ENCODE measurements around the gene PSMA4.

The PSMA4 gene

GRCh38 chr15:78598348-78598747, 58.1 kb downstream of the PSMA4 start:
- Histone ChIP-seq H3K4me2 (no peak overlapping the region), H3K27ac (no peak overlapping the region), H3K4me3 (no peak overlapping the region), H3K36me3 (peaks cover 0 to 41% (median 20%) of the 10 kb centered on the region in 11 experiments; a peak in 14 of 22 replicates), H3K9ac (no peak overlapping the region), H4K20me1 (no peaks in the 10 kb centered on the region), H3K4me1 (no peaks in the 10 kb centered on the region), H3K27me3 (no peaks in the 10 kb centered on the region), H3K9me3 (replicated peaks in 1 of 11) (no peaks in the 10 kb centered on the region)
- TF ChIP-seq Cebpa-rat (IDR thresholded peaks at IDR 0.05): no peak

- H3K4me1 ChIP-seq: no peaks in the 10 kb centered on the region
- no peaks in the 10 kb centered on the region for H3K27me3 ChIP-seq
- H4K20me1 ChIP-seq: no peaks in the 10 kb centered on the region
- TF ChIP-seq Cebpa-rat (IDR thresholded peaks at IDR 0.05): no peak
- H3K27ac ChIP-seq: no peak overlapping the region
- peaks cover 0 to 33% (median 12%) of the 10 kb centered on the region in 11 experiments; a peak in 13 of 22 replicates for H3K36me3 ChIP-seq
- H3K4me3 ChIP-seq: no peak overlapping the region
- no peak overlapping the region for H3K9ac ChIP-seq
- H3K9me3 ChIP-seq (replicated peaks in 1 of 11): no peaks in the 10 kb centered on the region
- H3K4me2 ChIP-seq: no peak overlapping the region
Observed at GRCh38 chr15:78599189-78599588, 58.9 kb downstream of the PSMA4 start.
